CD4-positive, alpha-beta T cell treated with Interleukin-2 at 100 ng/mL for 4 hours (primary cell): Measurements from ENCODE around the gene CAMK1.
"Not testable (repeated sequence)": the region's sequence is repeated elsewhere in the genome, so short reads cannot be mapped to it uniquely, and the experiment has no call there.

Experiments
- DNase-seq: peaks from one replicate; pipeline ENCODE4 v3.0.0-alpha.2; 2020; ENCODE audit warnings: low spot score

Gene CAMK1

DNA sequence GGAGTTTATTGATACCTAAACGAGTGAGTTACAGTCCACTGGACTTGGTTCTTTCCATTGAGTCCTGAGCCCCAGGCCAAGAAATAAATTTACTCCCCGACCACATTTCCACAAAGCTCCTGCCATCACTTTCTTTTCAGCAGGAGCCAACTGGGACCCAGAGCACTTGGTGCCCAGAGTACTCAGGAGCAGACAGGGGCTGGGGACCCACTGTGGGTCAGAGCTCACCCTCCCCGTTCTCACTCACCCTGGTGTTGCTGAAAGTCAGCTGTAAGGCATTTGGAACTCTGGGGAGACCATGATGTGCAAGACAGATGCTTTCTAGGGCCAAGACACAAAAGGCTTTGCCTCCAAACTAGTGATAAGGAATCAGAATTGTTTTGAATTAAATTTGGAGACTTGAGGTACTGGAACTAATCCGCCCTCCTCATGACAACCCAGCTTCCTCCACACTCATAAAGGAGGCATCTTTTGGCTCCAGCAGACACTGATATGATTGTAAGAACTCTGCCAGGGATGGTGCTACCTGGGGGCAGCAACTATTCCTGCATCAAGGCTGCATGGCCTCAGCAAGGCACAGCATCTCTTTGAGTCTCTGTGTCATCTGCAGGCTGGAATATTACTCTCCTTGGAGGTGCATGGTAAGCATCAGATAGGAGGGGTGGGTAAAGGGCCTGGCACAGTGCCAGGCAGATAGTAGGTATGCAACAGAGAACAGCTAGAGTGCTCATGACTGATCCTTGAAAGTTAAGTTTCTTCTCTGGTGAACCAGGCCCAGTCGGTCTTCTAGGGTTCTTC is 7.3 kb upstream of the CAMK1 start:
- DNase-seq, result no peak

DNA sequence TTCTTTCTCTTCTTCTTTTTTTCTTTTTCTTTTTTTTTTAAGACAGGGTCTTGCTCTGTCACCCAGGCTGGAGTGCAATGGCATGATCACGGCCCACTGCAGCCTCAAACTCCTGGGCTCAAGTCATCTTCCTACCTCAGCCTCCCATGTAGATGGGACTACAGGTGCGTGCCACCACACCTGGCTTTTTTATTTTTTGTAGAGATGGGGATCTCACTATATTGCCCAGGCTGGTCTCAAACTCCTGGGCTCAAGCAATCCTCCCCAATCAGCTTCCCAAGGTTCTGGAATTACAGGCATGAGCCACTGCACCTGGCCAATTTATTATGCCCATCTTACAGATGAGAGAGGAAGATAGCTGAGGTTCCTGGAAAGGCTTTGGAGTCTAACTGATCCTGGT is 1.3 kb upstream of the CAMK1 start:
- DNase-seq, result not testable (repeated sequence)

DNA sequence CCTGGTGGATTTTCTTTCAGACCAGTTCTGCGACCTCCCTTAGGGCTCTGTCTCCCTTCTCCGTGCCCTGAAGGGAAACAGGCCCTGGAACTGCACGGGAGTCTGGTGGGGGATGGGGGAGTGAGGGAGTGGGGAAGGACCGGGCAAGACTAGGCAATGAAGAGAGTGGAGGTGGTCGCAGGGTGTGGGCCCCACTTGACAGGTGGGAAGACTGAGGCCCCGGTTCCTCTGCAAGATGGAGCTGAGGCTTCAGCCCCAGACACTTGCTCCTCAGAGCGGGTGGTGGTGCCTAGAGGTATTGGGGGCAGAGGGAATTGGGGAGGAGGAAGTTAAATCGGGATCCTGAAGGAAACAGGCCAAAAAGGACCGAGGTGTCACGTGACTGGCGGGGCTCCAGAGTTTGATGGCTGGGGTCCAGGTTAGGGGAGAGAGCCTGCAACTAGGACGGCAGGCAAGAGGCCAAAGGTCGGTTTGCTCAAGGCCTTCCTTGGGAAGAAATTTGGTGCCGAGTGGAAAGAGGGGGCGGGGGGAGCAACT is 597 bp upstream of the CAMK1 start:
- DNase-seq, result no peak

DNA sequence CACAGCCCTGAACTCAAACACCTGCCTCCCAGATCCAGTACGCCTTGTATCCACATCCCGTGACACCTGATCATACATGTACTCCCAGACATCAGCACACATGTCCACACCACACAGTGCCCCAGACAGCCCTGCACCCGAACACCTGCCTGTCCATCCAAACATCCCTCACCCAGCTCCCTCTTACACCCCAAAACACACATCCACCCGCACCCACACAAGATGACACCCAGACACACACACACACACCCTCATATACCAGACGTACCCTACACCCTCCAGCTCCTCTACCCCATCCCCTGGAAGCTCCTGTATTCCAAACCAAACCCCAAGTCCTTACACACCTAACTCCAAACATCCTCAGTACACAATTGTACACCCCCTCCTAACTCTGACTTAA is 735 bp downstream of the CAMK1 start:
- DNase-seq, result no peak

DNA sequence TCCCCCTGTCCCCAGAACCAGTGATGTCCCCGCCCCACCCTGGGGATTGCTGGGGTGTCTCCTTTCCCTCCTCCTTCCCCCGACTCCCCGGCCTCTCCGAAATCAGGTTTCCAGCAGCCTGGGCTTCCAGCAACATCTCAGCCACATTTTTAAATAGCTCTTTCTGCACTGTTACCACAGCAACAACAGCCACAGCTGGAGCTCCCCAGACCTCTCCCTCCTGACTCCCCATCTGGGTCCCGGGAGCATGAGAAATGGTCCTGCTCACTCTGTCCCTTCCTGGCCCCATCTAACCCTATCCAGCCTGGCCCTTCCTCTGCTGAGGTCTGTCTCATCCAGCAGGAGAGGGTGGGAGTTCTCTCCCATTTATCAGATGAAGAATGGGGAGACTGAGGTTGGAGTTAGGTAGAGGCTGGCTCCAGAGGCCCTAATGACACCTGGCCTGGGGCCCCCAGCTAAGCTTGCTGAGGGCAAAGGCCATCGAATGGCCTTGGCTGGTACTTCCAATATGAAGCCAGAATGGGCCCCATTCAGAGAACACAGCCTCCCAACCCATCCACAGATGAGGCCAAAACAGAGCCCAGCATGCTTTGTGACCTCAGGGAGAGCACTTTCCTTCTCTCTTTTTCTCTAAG is 1.5 kb downstream of the CAMK1 start:
- no peak for DNase-seq

DNA sequence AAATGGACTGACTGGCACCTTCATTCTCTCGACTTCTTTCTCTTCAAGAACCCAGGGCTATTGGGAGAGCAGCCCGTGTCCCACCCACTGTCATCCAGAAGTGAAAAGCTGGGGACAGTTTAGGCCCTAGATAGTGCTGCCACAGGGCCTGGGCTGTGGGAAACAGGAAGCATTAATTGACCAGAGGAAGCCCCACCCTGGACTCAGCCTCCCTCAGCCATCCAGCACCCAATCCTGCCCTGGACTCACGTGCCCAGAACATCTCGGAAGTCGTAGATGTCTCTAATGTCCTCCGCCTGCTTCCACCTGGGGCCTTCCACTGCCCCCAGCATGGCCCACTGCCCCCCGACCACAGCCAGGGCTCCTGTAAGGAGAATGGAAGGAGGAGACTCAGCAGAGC is 2.3 kb downstream of the CAMK1 start:
- no peak for DNase-seq

DNA sequence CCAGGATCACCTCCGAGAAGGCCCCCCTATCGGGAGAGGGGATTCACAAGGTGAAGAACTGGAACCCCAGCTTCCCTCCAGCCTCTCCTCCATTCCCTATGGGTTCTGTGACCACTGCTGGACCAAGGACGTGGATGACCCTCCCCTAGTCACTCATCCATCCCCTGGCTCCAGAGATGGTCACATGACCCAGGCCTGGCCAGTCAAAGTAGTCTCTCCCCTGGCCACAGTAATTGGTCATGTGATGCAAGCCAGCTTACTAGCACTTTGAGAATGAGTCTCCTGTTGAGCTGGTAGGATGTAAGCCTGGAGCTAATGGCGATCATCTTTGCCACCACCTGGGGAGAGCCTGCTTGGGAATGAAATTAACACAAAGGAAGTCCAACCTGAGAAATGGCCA is 3.9 kb downstream of the CAMK1 start:
- DNase-seq, result no peak

DNA sequence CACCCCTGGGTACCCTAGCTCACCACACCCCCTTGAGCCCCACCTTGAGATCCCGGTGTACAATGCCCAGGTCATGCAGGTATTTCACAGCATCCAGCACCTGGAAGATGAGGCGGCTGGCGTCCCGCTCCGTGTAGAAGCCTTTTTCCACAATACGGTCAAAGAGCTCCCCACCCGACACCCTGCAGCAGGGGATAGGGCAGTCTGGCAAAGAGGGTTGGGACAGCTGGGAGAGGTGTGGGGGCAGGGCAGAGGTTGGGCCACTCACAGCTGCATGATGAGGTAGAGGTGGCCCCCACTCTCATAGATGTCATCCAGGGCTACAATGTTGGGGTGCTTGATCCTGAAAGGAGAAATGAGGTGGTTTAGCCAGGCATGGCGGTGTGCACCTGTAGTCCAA is 6.9 kb downstream of the CAMK1 start:
- no peak for DNase-seq

DNA sequence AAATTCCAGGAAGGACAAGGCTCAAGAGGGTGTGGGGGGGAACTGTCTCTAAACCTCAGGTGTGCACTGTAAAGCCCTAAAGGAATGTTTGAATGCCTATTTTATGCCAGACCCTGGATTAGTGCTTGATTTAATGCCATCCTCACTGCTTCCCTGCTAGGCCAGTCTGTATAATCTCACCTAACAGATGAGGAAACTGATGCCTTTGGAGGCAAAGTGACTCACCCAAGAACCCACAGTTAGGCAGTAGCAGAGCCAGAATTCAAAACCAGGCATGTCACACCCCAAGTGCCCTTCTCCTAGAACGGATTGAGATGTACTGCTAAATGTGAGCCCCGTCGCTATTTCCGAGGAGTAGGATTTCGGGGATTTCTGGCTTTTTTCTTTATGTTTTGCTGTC is 7.8 kb downstream of the CAMK1 start:
- no peak for DNase-seq

DNA sequence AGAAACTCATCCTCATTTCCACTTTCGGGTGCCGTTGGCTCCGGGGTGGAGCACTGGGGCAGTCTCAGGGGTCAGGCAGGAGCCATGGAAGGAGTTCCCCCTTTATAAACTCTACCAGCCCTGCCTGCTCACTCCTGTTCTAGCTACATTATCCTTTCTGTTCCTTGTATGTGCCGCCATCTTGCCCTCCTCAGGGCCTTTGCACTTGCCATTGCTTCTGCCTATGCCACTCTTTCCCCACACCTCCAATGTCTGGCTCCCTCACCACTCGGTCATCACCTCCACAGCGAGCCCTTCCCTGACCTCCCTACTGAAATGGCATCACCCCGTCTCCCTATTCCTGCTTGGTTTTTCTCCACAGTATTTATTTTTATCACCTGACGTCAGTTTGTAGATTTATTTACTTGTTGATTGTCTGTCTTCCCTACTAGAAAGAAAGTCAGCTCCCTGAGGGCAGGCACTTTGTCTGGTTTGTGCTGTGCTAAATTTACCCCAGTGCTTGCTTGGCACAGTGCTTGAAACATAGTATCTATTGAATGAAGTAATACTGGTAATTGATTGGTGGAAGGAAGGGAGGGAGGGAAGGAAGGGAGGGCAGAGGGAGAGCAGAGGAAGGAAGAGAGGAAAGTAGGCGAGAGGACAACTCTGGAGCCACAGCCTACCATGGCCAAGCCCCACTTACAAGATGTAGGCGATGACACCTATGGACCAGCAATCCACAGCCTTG is 8.8 kb downstream of the CAMK1 start:
- no peak for DNase-seq

DNA sequence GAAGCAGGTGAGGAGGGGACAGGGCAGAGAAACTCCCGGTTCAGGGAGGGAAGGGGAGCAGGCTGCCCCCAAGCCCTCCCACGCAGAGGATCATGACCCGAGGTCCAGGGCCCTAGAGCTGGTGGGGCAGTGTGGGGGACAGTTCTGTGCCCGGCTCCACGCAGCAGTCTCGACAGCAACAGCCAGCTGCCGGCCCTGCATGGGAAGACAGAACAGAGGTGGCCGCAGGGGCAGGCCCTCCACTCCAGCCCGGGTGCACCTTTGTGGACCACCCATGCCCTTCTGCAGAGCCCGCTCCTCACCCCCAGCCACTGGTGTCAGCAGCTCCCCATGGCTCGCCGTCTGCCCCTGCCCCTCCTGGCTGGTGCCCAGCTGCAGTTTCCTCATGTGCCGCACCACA is 12.3 kb downstream of the CAMK1 start:
- DNase-seq, result no peak

DNA sequence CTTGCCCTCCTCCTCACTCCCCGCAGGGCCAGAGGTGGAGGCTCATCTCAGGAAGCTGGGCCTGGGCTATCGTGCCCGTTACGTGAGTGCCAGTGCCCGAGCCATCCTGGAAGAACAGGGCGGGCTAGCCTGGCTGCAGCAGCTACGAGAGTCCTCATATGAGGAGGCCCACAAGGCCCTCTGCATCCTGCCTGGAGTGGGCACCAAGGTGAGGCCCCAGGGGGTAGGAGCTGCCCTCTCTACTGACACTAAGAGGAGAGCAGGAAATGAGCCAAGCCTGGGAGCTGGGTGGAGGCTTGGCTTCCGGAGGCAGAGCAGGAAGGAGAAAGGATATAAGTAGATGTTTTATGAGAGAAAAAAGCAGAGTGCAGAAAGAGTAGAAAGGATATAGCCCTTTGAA is 15.1 kb downstream of the CAMK1 start:
- DNase-seq, result no peak

DNA sequence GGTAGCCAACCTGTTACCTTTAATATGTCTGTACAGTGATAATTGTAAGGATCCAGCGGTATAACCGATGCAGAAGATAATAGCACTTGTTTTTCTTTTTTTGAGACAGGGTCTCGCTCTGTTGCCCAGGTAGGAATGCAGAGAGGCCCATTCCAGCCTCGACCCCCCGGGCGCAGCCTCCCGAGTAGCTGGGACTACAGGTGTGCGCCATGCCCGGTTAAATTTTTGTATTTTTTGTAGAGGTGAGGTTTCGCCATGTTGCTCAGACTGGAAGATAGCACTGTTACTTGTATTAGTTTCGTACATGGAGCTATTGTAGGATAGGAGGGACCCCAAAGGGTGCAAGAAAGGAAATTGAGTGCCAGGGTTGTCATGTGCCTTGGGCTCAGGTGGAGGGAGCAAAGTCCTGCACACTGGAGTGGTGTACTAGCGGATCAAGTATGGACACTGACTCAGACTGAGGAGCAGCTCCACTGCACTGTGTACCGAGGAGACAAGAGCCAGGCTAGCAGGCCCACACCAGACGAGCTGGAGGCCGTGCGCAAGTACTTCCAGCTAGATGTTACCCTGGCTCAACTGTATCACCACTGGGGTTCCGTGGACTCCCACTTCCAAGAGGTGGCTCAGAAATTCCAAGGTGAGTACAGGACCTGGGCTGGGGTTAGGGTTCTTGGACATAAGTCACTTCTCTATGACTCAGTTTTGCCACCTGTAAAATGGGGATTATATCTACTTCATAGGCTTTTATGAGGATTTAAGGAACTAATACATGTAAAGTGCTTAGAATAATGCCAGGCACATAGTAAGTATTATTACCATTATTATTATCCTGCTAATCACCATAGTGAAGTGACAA is 19.0 kb downstream of the CAMK1 start:
- no peak for DNase-seq

DNA sequence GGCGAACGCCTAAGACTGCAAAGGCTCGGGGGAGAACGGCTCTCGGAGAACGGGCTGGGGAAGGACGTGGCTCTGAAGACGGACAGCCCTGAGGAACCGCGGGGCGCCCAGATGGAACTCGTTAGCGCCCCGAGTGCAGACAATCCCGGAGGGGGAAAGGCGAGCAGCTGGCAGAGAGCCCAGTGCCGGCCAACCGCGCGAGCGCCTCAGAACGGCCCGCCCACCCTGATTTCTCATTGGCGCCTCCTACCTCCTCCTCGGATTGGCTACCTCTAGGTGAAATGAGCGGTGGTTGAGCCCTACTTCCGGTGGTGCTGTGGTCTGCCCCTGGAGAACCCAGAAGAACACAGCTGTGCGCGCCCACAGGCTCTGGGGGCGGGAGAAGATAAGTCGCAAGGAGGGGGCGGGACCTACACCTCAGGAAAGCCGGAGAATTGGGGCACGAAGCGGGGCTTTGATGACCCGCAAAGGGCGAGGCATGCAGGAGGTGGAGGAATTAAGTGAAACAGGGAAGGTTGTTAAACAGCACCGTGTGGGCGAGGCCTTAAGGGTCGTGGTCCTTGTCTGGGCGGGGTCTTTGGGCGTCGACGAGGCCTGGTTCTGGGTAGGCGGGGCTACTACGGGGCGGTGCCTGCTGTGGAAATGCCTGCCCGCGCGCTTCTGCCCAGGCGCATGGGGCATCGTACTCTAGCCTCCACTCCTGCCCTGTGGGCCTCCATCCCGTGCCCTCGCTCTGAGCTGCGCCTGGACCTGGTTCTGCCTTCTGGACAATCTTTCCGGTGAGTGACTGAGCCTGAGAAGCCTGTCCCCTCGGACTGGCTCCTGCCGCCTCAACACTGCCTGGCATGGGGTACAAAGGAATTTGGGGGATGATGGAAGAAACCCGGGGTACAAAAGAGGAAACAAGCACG is 19.8 kb downstream of the CAMK1 start, which contains the start of gene OGG1:
OGG1 (plus strand) TSS at position 308 of the 911 bp plus-strand sequence; CDS start at position 643, 335 bp downstream.
- peak; percentile 96 for DNase-seq

DNA sequence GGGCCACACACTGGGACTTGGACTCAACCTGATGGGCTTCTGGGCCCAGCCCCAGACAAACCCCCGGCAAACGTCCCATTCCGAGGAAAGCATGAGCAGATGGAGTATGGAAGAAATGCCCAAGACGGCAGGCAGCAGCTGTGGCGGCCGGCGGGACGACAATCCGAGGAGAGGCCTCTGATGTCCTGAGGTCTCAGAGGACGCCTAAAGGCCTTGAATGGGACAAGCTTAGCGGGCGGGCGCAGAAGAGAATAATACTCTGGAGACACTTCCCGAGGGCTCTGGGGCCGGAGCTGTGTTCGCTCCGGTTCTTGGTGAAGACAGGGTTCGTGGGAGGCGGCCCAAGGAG is 20.5 kb downstream of the CAMK1 start:
- no peak for DNase-seq

DNA sequence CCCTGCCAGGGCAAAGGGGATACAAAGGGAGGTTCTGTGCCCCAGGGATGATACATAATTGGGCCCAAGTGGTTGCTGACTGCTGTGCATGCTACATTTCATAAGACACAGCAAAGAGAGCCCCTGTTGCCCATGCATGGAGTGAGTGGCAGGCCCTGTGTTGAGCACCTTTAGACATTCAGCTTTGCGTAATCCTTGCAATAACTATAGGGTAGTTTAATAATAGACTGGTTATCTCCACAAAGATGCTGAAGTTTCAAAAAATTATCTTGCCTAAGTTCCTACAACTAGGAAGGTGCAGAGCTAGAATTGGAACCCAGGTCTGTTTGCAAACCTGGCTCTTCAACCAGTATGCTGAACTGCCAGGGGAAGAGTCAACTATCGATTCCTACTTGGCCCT is 21.7 kb downstream of the CAMK1 start:
- DNase-seq, result no peak

DNA sequence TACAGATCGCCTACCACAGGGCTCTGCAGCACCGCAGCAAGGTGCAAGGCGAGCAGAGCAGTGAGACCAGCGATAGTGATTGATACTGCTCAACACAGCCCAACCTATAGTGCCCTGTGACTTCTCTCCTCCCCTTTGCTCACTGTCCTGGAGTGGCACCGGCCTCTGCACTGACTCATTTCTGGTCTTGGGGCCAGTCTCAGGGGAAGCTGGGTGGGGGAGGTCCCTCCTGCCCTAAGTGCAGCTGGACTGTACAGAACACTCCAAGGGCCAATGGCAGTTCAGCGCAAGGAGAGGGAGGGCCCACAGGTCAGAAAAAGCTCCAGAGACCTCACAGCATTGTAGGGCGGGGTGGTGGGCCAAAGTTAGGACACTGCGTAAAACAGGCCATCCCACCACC is 22.5 kb downstream of the CAMK1 start:
- DNase-seq, result no peak

DNA sequence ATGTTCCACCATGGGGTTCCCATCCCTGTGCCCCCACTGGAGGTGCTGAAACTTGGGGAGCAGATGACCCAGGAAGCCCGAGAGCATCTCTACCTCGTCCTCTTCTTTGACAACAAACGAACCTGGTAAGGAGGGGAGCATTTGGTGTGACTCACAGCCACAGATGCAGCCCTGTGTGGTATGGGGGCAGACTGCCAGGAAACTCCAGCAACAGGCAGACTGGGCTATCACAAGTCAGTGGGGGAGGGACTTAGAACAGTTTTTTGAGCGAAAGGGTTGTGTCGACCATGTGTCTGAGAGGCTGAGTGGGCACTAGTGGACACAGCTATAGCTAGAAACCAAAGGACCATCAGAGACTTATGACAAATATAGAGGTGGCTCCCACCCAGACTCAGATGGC is 23.4 kb downstream of the CAMK1 start:
- no peak for DNase-seq

DNA sequence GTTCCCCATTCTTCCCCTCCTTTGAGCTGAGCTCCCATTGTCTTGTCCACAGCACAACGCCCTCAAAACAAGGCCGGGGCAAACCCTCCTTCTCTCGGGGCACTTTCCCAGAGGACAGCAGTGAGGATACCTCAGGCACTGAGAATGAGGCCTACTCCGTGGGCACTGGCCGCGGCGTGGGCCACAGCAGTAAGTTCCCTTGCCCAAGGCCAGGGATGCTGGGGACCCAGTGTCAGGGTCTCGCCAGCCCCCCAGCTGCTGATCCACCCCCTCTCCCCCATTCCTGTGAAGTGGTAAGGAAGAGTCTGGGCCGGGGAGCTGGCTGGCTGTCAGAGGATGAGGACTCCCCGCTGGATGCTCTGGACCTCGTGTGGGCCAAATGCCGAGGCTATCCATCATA is 24.2 kb downstream of the CAMK1 start:
- no peak for DNase-seq

DNA sequence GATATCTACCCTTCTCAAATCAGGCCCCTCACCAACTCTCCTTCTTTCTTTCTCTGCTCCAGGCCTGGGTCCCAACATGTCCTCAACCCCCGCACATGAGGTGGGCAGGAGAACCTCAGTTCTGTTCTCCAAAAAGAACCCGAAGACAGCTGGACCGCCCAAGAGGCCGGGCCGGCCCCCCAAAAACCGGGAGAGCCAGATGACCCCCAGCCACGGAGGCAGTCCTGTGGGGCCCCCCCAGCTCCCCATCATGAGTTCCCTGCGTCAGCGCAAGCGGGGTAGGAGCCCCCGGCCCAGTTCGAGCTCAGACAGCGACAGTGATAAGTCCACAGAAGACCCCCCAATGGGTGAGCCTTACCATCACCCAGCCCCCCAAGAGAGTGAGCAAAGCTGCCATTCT is 25.6 kb downstream of the CAMK1 start:
- DNase-seq, result no peak

DNA sequence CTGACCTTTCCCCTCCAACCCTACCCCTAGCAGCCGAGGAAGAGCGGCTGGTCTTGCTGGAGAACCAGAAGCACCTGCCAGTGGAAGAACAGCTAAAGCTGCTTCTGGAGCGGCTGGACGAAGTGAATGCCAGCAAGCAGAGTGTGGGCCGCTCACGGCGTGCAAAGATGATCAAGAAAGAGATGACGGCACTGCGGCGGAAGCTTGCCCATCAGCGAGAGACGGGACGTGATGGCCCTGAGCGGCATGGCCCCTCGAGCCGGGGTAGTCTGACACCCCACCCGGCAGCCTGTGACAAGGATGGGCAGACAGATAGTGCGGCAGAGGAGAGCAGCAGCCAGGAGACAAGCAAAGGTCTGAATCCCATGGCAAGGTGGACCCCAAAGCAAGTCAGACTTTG is 26.2 kb downstream of the CAMK1 start:
- DNase-seq, result no peak
